Cerebellar nuclear complex (tissue), 1 donor: Measurements from ENCODE around the gene NSMF.

Experiments used
- DNase-seq, 2 experiments: peaks; one replicate each; lab custom pipeline; 2025; lab: John Stamatoyannopoulos, UW

NSMF gene

GRCh38 chr9:137445930-137446431 lies 13.2 kb downstream of the NSMF start:
- no peak for DNase-seq

- no peak for DNase-seq
Measured at GRCh38 chr9:137445275-137445807, 13.8 kb downstream of the NSMF start.

- DNase-seq: no peak
Measured at GRCh38 chr9:137444106-137444790, 14.9 kb downstream of the NSMF start.

- DNase-seq: no peak
Measured at GRCh38 chr9:137441935-137442321, 17.2 kb downstream of the NSMF start.

GRCh38 chr9:137441289-137441934 lies 17.7 kb downstream of the NSMF start, which contains the start of gene ENTPD8:
ENTPD8 (minus strand) TSS chr9:137441357; CDS start chr9:137438285, 3,072 bp downstream.
- DNase-seq: no peak

- DNase-seq: no peak
Measured at GRCh38 chr9:137439158-137439714, 19.9 kb downstream of the NSMF start.

GRCh38 chr9:137438591-137439157 lies 20.5 kb downstream of the NSMF start:
- no peak for DNase-seq

- DNase-seq: no peak
Measured at GRCh38 chr9:137437691-137438590, 21.2 kb downstream of the NSMF start.

GRCh38 chr9:137436761-137437600 lies 22.2 kb downstream of the NSMF start:
- no peak for DNase-seq

- no peak for DNase-seq
Measured at GRCh38 chr9:137435980-137436760, 23.0 kb downstream of the NSMF start.

- no peak for DNase-seq
Measured at GRCh38 chr9:137435381-137435891, 23.7 kb downstream of the NSMF start.

- DNase-seq: no peak
Measured at GRCh38 chr9:137434498-137435380, 24.4 kb downstream of the NSMF start.

- no peak for DNase-seq
Measured at GRCh38 chr9:137433916-137434431, 25.2 kb downstream of the NSMF start.

- DNase-seq: no peak
Measured at GRCh38 chr9:137433349-137433915, 25.7 kb downstream of the NSMF start.

- DNase-seq: no peak
Measured at GRCh38 chr9:137432687-137433348, 26.3 kb downstream of the NSMF start.

- no peak for DNase-seq
Measured at GRCh38 chr9:137431416-137431931, 27.7 kb downstream of the NSMF start.
